SIG-M5 treated with dmso at 0.1 percent for 504 hours (cell line): ENCODE data around the gene IHH.

Experiments used
- DNase-seq: peaks from one replicate; lab custom pipeline; 2025; ENCODE audit not compliant: unreplicated experiment; lab: John Stamatoyannopoulos, UW

Gene IHH

DNA sequence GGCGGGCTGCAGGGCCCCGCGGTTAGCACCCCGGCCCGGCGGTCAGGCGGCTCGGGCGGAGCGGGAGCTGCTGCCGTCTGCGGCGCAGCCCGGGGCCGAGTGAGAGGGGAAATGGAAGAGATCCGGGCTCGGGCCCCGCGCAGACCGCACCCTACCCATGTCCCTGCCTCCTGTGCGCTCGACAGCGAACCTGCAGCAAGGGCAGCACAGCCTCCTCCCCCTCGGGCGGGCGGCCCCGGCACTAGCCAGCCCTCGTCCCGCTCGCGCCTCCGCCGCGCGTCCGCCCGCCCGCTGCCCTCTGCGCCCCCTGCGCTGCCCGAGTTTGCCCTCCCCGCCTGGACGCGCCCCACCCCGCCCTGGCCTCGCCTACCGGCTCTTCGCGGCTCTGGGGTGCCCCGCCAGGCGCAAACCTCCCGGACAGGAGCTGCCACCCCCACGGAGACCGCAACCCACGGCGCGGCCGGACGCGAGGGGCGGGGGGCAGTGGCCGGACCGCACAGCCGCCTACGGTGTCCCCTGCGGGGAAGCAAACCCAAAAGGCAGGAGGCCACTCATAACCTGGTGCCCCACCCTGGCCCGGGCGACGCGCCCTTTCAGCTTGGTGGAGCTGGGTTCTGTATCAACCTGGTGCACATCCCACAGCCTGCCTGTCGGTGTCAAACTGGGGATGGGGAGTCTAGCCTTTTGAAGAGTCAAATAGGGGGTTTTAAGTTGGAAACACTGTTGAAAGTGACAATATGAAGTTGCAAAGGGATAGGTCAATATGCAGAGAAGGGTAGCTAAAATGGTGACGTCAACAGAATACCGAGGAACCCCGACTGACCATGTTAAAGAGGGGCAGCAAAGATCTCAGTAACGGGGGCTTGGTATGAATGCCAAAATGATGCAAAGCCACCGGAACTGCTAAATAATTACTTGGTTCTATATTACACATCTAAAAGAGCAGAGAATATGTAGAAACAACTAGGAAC lies at the start of gene IHH:
Gene IHH (minus strand): TSS at position 101 of the 971 bp plus-strand sequence. CDS start 454 bp downstream, outside the sequence.
- DNase-seq = no peak

DNA sequence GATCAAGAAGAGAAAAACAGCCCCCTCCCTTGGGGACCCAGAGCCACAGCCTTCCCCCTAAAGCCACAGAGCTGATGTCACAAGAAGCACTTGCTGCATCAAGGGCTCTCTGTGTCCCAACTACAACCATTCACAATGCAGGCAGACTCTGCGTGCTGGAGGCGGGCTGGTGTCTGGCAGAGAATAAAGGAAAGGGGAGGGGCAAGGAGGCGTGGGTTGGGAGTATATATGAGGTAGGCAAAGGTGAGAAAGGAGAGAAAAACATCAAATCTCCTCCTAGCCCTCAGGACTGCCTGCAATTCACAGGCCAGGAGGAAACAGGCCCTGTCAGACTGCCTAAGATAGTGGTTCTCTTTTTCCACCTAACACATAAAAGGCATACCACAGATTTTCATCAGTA lies 48.8 kb upstream of the IHH start:
- peak; percentile 71 for DNase-seq

GRCh38 chr2:219107758-219108157 lies 47.0 kb upstream of the IHH start:
- DNase-seq = no peak

DNA sequence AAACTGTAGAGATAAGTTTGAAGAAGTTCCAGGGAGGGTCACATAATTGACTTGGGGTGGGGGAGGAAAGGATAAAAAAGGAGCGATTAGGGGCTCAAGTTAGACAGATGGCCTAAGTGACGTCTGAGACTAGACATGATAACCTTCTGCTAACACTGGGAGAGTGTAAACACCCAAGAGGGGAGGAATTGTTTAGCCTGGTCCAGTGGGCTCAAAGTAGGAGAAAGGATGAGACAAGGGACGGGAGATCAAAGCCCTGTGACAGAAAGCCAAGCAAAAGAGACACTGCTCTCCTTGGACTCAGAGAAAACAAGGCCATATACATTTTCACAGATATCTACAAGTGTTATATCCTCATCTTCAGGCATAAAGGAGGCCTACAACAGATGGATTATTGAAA lies 45.5 kb upstream of the IHH start:
- DNase-seq = no peak

DNA sequence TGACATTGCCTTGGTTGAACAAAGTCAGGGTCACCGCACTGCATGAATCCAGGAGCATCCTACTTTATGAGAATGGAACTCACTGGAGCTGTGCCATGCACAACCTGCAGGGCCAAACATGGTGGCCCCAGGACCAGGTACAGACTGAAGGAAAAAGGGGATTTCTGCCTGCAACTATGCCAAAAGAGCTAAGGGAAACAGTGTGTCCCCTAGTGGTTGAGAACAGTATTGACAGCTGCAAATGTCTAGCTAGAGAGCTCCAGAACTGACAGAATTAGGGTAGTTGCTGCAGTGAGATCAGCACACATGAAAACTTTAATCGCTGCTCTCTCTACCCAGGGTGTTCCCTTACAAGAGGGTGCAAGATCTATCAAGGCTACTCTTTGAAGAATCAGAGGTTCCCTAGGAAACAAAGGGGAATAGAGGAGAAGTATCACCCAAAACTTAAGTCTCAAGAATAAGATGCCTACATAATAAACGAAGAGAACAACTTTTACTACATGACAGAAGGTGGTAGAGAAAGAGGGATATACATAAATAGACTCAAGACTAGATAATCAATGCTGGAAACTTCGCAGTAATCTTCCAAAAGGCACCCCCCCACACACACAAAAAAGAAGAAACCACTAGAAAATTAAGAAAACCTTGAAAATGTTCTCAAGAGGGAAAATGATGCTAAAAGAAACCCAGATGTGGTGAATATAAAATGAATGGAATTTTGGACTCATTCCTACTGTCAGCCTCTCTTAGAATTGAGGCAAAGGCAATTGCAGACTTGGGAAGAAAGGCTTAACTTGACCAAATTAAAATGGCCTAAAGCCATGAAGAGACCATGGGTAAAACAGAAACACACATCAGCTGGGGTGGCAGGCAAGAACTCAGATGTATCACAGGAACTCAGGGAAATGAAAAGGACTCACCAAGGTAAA lies 43.6 kb upstream of the IHH start:
- DNase-seq = peak; percentile 68

DNA sequence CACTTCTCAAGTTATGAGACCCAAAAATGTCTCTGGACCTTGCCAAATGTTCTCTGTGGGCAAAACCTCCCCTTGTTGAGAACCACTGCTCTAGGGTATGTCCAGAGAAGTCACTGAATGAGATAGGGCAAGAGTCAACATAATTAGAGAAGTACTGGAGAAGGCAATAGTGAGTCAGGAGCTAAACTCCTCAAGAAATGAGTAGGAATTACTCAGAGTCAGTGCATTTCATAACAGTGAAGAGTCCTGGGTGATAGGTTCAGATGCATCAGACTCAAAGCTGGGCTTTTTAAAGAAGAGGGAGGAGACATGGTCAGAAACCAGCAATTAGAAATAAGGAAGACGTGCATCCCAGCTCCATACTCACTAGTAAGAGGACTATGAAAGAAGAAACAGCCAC lies 38.6 kb upstream of the IHH start:
- DNase-seq = peak; percentile 56

GRCh38 chr2:219095406-219095935 lies 34.8 kb upstream of the IHH start:
- no peak for DNase-seq

DNA sequence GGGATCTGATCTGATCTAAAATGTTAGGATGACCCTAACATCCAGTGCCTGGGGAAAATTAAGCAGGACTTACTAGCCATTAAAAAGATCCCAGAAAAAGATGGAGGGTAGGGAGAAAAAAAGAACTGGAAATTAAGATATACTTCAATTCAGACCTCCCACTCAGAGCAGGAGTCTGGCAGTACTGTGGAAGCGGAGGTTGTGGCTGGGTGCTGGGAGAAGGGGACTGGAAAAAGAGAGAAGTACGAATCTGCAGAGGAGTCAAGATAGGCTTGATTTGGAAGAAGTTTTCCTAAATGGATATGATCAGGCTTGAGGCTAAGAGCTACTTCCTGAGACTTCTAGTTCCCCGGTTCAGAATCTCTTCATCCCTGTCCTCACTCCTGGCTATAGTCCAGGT lies 33.5 kb upstream of the IHH start:
- DNase-seq = no peak

- no peak for DNase-seq
These were observed 29.9 kb upstream of the IHH start for GRCh38 chr2:219090436-219091299.

GRCh38 chr2:219089330-219089729 lies 28.6 kb upstream of the IHH start:
- DNase-seq = no peak

- DNase-seq = no peak
These were observed 27.1 kb upstream of the IHH start for GRCh38 chr2:219087848-219088247.

GRCh38 chr2:219087361-219087760 lies 26.6 kb upstream of the IHH start:
- DNase-seq = no peak

- peak; percentile 70 for DNase-seq
These were observed 25.5 kb upstream of the IHH start for GRCh38 chr2:219086196-219086595.

DNA sequence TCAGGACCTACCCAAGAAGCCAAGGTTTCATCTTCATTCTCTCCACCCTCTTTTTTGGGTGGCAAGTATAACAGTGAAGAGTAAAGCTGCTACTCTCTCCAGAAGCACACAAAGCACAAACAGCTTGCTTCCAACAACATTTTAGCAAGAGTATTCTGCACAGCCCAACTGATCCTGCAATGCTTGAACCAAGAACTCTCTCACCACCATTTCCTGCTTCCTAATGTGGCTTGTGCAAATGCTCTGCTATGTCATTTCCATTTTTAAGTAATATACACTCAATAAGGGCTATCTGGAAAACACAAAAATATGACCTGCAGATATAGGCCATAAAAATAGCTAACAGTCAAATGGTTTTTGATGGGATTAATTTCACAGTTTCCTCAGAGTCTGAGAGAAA lies 24.1 kb upstream of the IHH start:
- no peak for DNase-seq

- no peak for DNase-seq
These were observed 21.7 kb upstream of the IHH start for GRCh38 chr2:219082332-219082958.

DNA sequence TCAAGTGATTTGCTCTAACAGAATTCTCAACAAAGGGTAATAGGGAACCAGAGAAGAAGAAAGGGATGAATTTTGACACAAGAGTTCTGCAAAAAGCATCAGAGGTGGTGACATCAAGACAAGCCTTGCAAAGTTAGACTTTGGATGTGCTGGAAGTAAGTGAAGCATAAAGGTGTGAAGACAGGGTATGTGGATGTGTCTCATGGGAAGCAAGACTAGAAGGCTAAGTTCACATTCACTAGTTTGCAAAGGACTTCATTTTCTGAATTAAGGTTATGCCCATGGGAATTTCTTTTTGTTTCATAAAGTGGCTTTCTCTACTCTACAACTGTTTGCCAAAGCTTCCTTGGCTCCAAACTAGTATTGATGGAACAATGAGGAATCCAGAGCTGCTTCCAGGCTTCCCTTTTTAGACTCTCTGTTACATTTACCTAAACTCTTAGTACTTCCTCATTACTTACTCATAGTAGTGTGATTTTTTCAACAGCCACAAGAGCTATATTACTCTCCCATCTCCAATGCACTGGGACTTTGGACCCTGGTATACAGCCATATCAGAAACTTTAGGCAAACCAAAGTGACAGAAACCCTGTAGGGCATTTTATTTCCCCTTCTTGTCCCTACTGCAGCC lies 21.1 kb upstream of the IHH start:
- peak; percentile 32 for DNase-seq

GRCh38 chr2:219081096-219081495 lies 20.4 kb upstream of the IHH start:
- DNase-seq = no peak

- no peak for DNase-seq
These were observed 18.7 kb upstream of the IHH start for GRCh38 chr2:219079417-219079816.

- DNase-seq = no peak
These were observed 18.2 kb upstream of the IHH start for GRCh38 chr2:219078951-219079350.

- no peak for DNase-seq
These were observed 17.4 kb upstream of the IHH start for GRCh38 chr2:219078126-219078525.
